ENCODE results near the gene RBMS3. TPM values are rescaled to one million over a fixed set of nuclear protein-coding genes. Genes with fewer than 3 reads are reported as not detected.

RBMS3 gene
- total RNA-seq, 6 donors from 2014 or later: 39.8 to 102 (median 57.2) TPM

GRCh38 chr3:29339016-29339833 is 58.4 kb downstream of the RBMS3 start:
- Histone ChIP-seq H3K27me3 (no peaks in the 10 kb centered on the region), H3K27ac (no peak overlapping the region), H3K4me3 (no peak overlapping the region), H3K36me3 (no peaks in the 10 kb centered on the region), H3K9me3 (no peaks in the 10 kb centered on the region), H3K4me1 (peaks cover 7 to 17% (median 14%) of the 10 kb centered on the region in 4 donors)
- no peak for TF ChIP-seq POLR2AphosphoS5 (IDR thresholded peaks at IDR 0.05)
- TF ChIP-seq EP300 (IDR thresholded peaks at IDR 0.05): no peak
- no peak for TF ChIP-seq POLR2A (IDR thresholded peaks at IDR 0.05)
- TF ChIP-seq CTCF (IDR thresholded peaks at IDR 0.05): no peak
- DNase-seq (no peak), ATAC-seq (ENCODE audit: low FRiP score in 2 of 2) (no peak)
- 77 to 79% methylated on average over 8 of the region's 8 CpGs for WGBS, 2 donors

- ATAC-seq (ENCODE audit: low FRiP score in 2 of 2): no peak
- Histone ChIP-seq H3K36me3 (no peaks in the 10 kb centered on the region), H3K27ac (no peak overlapping the region), H3K27me3 (no peaks in the 10 kb centered on the region), H3K4me1 (peaks cover 0 to 3% (median 0%) of the 10 kb centered on the region in 4 donors), H3K9me3 (no peaks in the 10 kb centered on the region), H3K4me3 (no peak overlapping the region)
- no peak for TF ChIP-seq CTCF (IDR thresholded peaks at IDR 0.05)
- TF ChIP-seq POLR2A (IDR thresholded peaks at IDR 0.05): no peak
- no peak for TF ChIP-seq EP300 (IDR thresholded peaks at IDR 0.05)
- no peak for TF ChIP-seq POLR2AphosphoS5 (IDR thresholded peaks at IDR 0.05)
- 77 to 86% methylated on average over 3 of the region's 3 CpGs for WGBS, 2 donors
- no peak for DNase-seq
These were observed 63.3 kb downstream of the RBMS3 start for GRCh38 chr3:29344154-29344553.

GRCh38 chr3:29344935-29345334 is 64.1 kb downstream of the RBMS3 start:
- WGBS, 2 donors: 89 to 96% methylated on average over 1 of the region's 1 CpG
- Histone ChIP-seq H3K27me3 (no peaks in the 10 kb centered on the region), H3K36me3 (no peaks in the 10 kb centered on the region), H3K4me3 (no peak overlapping the region), H3K9me3 (no peaks in the 10 kb centered on the region), H3K4me1 (peaks cover 0 to 3% (median 0%) of the 10 kb centered on the region in 4 donors), H3K27ac (no peak overlapping the region)
- TF ChIP-seq CTCF (IDR thresholded peaks at IDR 0.05): no peak
- no peak for TF ChIP-seq EP300 (IDR thresholded peaks at IDR 0.05)
- no peak for TF ChIP-seq POLR2AphosphoS5 (IDR thresholded peaks at IDR 0.05)
- no peak for TF ChIP-seq POLR2A (IDR thresholded peaks at IDR 0.05)
- DNase-seq (no peak), ATAC-seq (ENCODE audit: low FRiP score in 2 of 2) (no peak)

GRCh38 chr3:29345516-29346300 is 64.8 kb downstream of the RBMS3 start:
- ATAC-seq (ENCODE audit: low FRiP score in 2 of 2): no peak
- TF ChIP-seq POLR2AphosphoS5 (IDR thresholded peaks at IDR 0.05) (no peak), POLR2A (IDR thresholded peaks at IDR 0.05) (no peak), EP300 (IDR thresholded peaks at IDR 0.05) (no peak), CTCF (IDR thresholded peaks at IDR 0.05) (no peak)
- H3K27me3 ChIP-seq: no peaks in the 10 kb centered on the region
- no peaks in the 10 kb centered on the region for H3K36me3 ChIP-seq
- DNase-seq: no peak
- H3K27ac ChIP-seq: no peak overlapping the region
- peaks cover 0 to 3% (median 0%) of the 10 kb centered on the region in 4 donors for H3K4me1 ChIP-seq
- H3K9me3 ChIP-seq: no peaks in the 10 kb centered on the region
- no peak overlapping the region for H3K4me3 ChIP-seq
- 82 to 90% methylated on average over 3 of the region's 3 CpGs for WGBS, 2 donors

All from upper lobe of left lung (tissue), 6 donors.